Small intestine (tissue), 7 donors: ENCODE measurements around the gene CLDN1. TPM values are rescaled to one million over a fixed set of nuclear protein-coding genes. Genes with fewer than 3 reads are reported as not detected.

Experiments used
- DNase-seq, 2 donors: peaks; one replicate each; pipeline versions ENCODE4 v3.0.0 to v3.0.0-alpha.2; 2013
- FAIRE-seq: peaks from 2 replicates; lab custom pipeline; 2012; peaks lifted over from hg19 to GRCh38; lab: Jason Lieb, UNC
- H3K27ac ChIP-seq, 3 donors: one replicate each; pipeline ENCODE4 v1.5.1; 2013; ENCODE audit warnings: low read length in 2 of 3, mild to moderate bottlenecking in 2 of 3, control low read depth in 1 of 3, inconsistent platforms in 1 of 3, low read depth in 1 of 3, moderate library complexity in 1 of 3
- H3K27me3 ChIP-seq, 3 donors: one replicate each; pipeline ENCODE4 v1.6.1; 2013; ENCODE audit warnings: low read length in 3 of 3, inconsistent platforms in 1 of 3; ENCODE audit not compliant: control insufficient read depth in 3 of 3, insufficient read depth in 3 of 3
- H3K36me3 ChIP-seq, 3 donors: one replicate each; pipeline ENCODE4 v1.6.1; 2013; ENCODE audit warnings: low read length in 3 of 3, inconsistent platforms in 1 of 3, low read depth in 1 of 3, mild to moderate bottlenecking in 1 of 3, moderate library complexity in 1 of 3; ENCODE audit not compliant: control insufficient read depth in 3 of 3, insufficient read depth in 2 of 3
- H3K4me1 ChIP-seq, 3 donors: one replicate each; pipeline ENCODE4 v1.6.1; 2013; ENCODE audit warnings: low read length in 2 of 3, inconsistent platforms in 1 of 3, low read depth in 1 of 3, mild to moderate bottlenecking in 1 of 3, moderate library complexity in 1 of 3; ENCODE audit not compliant: control insufficient read depth in 3 of 3, insufficient read depth in 2 of 3
- H3K4me3 ChIP-seq, 3 donors: one replicate each; pipeline ENCODE4 v1.5.1; 2013; ENCODE audit warnings: low read length in 3 of 3, control low read depth in 1 of 3, inconsistent platforms in 1 of 3, low read depth in 1 of 3, mild to moderate bottlenecking in 1 of 3, moderate library complexity in 1 of 3
- H3K9me3 ChIP-seq, 2 donors: one replicate each; pipeline ENCODE4 v1.6.1; 2013; ENCODE audit warnings: low read depth in 1 of 2, low read length in 1 of 2; ENCODE audit not compliant: control insufficient read depth in 2 of 2, insufficient read depth in 1 of 2
- WGBS, 3 donors: extraction: QIAGEN DNeasy Blood & Tissue Kit; methylation state at CpG; one replicate each; pipeline ENCODE4 v1.1.7; 2013; 5-methylcytosine and 5-hydroxymethylcytosine counted together
- polyA plus RNA-seq, 4 donors: library from polyadenylated mRNA; stranded (reverse) in 3 of 4; unstranded in 1 of 4; fragments of 200-250 nt in 3 of 4; fragments of 120-200 nt in 1 of 4; gene quantifications; one replicate each; pipeline versions ENCODE4 v1.2.1 to v1.2.3, GENCODE V29; 2013
- donor health status: healthy with polysubstance abuse.
- donor health status: control.
- donor health status: control.
- donor health status: Bipolar disorder and iron deficiency.
- donor health status: healthy.

CLDN1 gene
- polyA plus RNA-seq, 4 donors = 0.45 to 16.0 (median 1.3) TPM; not detected in 1

GRCh38 chr3:190361791-190362190 lies 39.5 kb upstream of the CLDN1 start:
- Histone ChIP-seq H3K27me3 (no peaks in the 10 kb centered on the region), H3K36me3 (no peaks in the 10 kb centered on the region), H3K9me3 (no peaks in the 10 kb centered on the region), H3K27ac (no peak overlapping the region), H3K4me3 (no peak overlapping the region), H3K4me1 (no peaks in the 10 kb centered on the region)
- no peak for FAIRE-seq
- WGBS, 3 donors = 50 to 67% (median 50%) methylated on average over 1 of the region's 1 CpG
- DNase-seq = no peak

- peak overlapping the region in 1 of 3 donors; percentile 54 for H3K27ac ChIP-seq
- no peak for DNase-seq
- FAIRE-seq = no peak
- no peaks in the 10 kb centered on the region for H3K36me3 ChIP-seq
- H3K9me3 ChIP-seq = no peaks in the 10 kb centered on the region
- H3K27me3 ChIP-seq = no peaks in the 10 kb centered on the region
- no peak overlapping the region for H3K4me3 ChIP-seq
- H3K4me1 ChIP-seq = no peaks in the 10 kb centered on the region
- 70 to 90% (median 87%) methylated on average over 2 of the region's 2 CpGs for WGBS, 3 donors
Observed at GRCh38 chr3:190360228-190360627, 38.0 kb upstream of the CLDN1 start.

- Histone ChIP-seq H3K27ac (peak overlapping the region in 1 of 3 donors; percentile 54), H3K4me1 (no peaks in the 10 kb centered on the region), H3K36me3 (no peaks in the 10 kb centered on the region), H3K4me3 (no peak overlapping the region), H3K9me3 (no peaks in the 10 kb centered on the region), H3K27me3 (no peaks in the 10 kb centered on the region)
- FAIRE-seq (no peak), DNase-seq (peak; percentile 26 to 48)
- WGBS, 3 donors = 58 to 76% (median 69%) methylated on average over 2 of the region's 2 CpGs
Observed at GRCh38 chr3:190359813-190360212, 37.6 kb upstream of the CLDN1 start.

- H3K27ac ChIP-seq = no peak overlapping the region
- FAIRE-seq (no peak), DNase-seq (no peak)
- no peaks in the 10 kb centered on the region for H3K9me3 ChIP-seq
- no peak overlapping the region for H3K4me3 ChIP-seq
- H3K4me1 ChIP-seq = no peaks in the 10 kb centered on the region
- no peaks in the 10 kb centered on the region for H3K36me3 ChIP-seq
- H3K27me3 ChIP-seq = no peaks in the 10 kb centered on the region
- WGBS, 3 donors = 66 to 74% (median 69%) methylated on average over 2 of the region's 2 CpGs
Observed at GRCh38 chr3:190357468-190357867, 35.2 kb upstream of the CLDN1 start.

GRCh38 chr3:190356246-190356645 lies 34.0 kb upstream of the CLDN1 start:
- FAIRE-seq = no peak
- Histone ChIP-seq H3K4me1 (no peaks in the 10 kb centered on the region), H3K27me3 (no peaks in the 10 kb centered on the region), H3K9me3 (no peaks in the 10 kb centered on the region), H3K36me3 (no peaks in the 10 kb centered on the region), H3K4me3 (no peak overlapping the region), H3K27ac (no peak overlapping the region)
- DNase-seq = no peak

- FAIRE-seq = no peak
- WGBS, 3 donors = 83 to 92% (median 85%) methylated on average over 1 of the region's 1 CpG
- no peaks in the 10 kb centered on the region for H3K4me1 ChIP-seq
- no peaks in the 10 kb centered on the region for H3K9me3 ChIP-seq
- no peak overlapping the region for H3K4me3 ChIP-seq
- no peak overlapping the region for H3K27ac ChIP-seq
- no peak for DNase-seq
- no peaks in the 10 kb centered on the region for H3K36me3 ChIP-seq
- H3K27me3 ChIP-seq = no peaks in the 10 kb centered on the region
Observed at GRCh38 chr3:190352861-190353457, 30.7 kb upstream of the CLDN1 start.

- FAIRE-seq (no peak), DNase-seq (no peak)
- 84 to 97% (median 87%) methylated on average over 2 of the region's 2 CpGs for WGBS, 3 donors
- Histone ChIP-seq H3K27ac (no peak overlapping the region), H3K4me1 (peaks cover 0 to 6% (median 0%) of the 10 kb centered on the region in 3 donors), H3K4me3 (no peak overlapping the region), H3K36me3 (no peaks in the 10 kb centered on the region), H3K9me3 (no peaks in the 10 kb centered on the region), H3K27me3 (no peaks in the 10 kb centered on the region)
Observed at GRCh38 chr3:190346541-190346940, 24.3 kb upstream of the CLDN1 start.

- no peak overlapping the region for H3K4me3 ChIP-seq
- 62 to 74% (median 74%) methylated on average over 4 of the region's 4 CpGs for WGBS, 3 donors
- peaks cover 0 to 6% (median 0%) of the 10 kb centered on the region in 3 donors for H3K4me1 ChIP-seq
- no peak overlapping the region for H3K27ac ChIP-seq
- FAIRE-seq (no peak), DNase-seq (no peak)
- no peaks in the 10 kb centered on the region for H3K36me3 ChIP-seq
- no peaks in the 10 kb centered on the region for H3K27me3 ChIP-seq
- H3K9me3 ChIP-seq = no peaks in the 10 kb centered on the region
Observed at GRCh38 chr3:190345878-190346277, 23.6 kb upstream of the CLDN1 start.
